ENCODE results near the gene ZNF32.
"Not testable (repeated sequence)": the region's sequence is repeated elsewhere in the genome, so short reads cannot be mapped to it uniquely, and the experiment has no call there.

DNA sequence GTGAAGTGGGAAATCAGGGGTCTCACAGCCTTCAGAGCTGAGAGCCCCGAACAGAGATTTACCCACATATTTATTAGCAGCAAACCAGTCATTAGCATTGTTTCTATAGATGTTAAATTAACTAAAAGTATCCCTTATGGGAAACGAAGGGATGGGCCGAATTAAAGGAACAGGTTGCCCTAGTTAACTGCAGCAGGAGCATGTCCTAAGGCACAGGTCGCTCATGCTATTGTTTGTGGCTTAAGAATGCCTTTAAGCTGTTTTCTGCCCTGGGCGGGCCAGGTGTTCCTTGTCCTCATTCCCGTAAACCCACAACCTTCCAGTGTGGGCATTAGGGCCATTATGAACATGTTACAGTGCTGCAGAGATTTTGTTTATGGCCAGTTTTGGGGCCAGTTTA lies 47.1 kb downstream of the ZNF32 start:
- not testable (repeated sequence) for TF ChIP-seq EP300 (IDR thresholded peaks at IDR 0.05)
- TF ChIP-seq, protein P1, sequence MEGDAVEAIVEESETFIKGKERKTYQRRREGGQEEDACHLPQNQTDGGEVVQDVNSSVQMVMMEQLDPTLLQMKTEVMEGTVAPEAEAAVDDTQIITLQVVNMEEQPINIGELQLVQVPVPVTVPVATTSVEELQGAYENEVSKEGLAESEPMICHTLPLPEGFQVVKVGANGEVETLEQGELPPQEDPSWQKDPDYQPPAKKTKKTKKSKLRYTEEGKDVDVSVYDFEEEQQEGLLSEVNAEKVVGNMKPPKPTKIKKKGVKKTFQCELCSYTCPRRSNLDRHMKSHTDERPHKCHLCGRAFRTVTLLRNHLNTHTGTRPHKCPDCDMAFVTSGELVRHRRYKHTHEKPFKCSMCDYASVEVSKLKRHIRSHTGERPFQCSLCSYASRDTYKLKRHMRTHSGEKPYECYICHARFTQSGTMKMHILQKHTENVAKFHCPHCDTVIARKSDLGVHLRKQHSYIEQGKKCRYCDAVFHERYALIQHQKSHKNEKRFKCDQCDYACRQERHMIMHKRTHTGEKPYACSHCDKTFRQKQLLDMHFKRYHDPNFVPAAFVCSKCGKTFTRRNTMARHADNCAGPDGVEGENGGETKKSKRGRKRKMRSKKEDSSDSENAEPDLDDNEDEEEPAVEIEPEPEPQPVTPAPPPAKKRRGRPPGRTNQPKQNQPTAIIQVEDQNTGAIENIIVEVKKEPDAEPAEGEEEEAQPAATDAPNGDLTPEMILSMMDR (IDR thresholded peaks at IDR 0.05): not testable (repeated sequence)
